Left lung (tissue), 10 donors: Measurements from ENCODE around the gene EHBP1. TPM values are rescaled to one million over a fixed set of nuclear protein-coding genes. Genes with fewer than 3 reads are reported as not detected.

Experiments used
- ATAC-seq: fragments of 200-7000 bp; cut with Tn5 transposase; one replicate; pipeline ENCODE4 v1.9.1; 2020; ENCODE audit warnings: moderate library complexity
- DNase-seq, 4 donors: peaks; one replicate each; pipeline ENCODE4 v3.0.0-alpha.2; 2013 to 2020
- H3K27ac ChIP-seq, 2 donors: fragments of 200-600 bp; sonication (generic) in 1 of 2; one replicate each; pipeline versions ENCODE4 v1.5.0 to v1.8.0; 2020 to 2021
- H3K27me3 ChIP-seq, 2 donors: fragments of 200-600 bp; sonication (generic) in 1 of 2; one replicate each; pipeline versions ENCODE4 v1.5.0 to v1.8.0; 2020 to 2021
- H3K36me3 ChIP-seq, 2 donors: fragments of 200-600 bp; sonication (generic) in 1 of 2; one replicate each; pipeline versions ENCODE4 v1.5.0 to v1.8.0; 2020 to 2021
- H3K4me1 ChIP-seq, 2 donors: fragments of 200-600 bp; one replicate each; pipeline ENCODE4 v1.8.0; 2021
- H3K4me3 ChIP-seq, 2 donors: fragments of 200-600 bp; sonication (generic) in 1 of 2; one replicate each; pipeline versions ENCODE4 v1.5.0 to v1.8.0; 2020 to 2021; ENCODE audit warnings: mild to moderate bottlenecking in 1 of 2
- H3K9me3 ChIP-seq, 2 donors: fragments of 200-600 bp; sonication (generic) in 1 of 2; one replicate each; pipeline versions ENCODE4 v1.5.0 to v1.8.0; 2020 to 2021
- CTCF ChIP-seq, 2 donors: fragments of 200-600 bp; sonication (generic) in 1 of 2; IDR thresholded peaks; one replicate each; pipeline versions ENCODE4 v1.5.0 to v1.8.0; 2021; ENCODE audit warnings: antibody characterized with exemption in 2 of 2
- intact Hi-C, 2 donors: fragments of 100-400 bp; cut with DNase I; formaldehyde crosslinking; loops; one replicate each; pipeline versions ENCODE4 v1.11.2 to v1.14.2; 2022
- polyA plus RNA-seq, 6 donors: library from polyadenylated mRNA; unstranded; fragments of 120-200 nt; gene quantifications; one replicate each; pipeline ENCODE4 v1.2.1, GENCODE V29; 2013; ENCODE audit not compliant: insufficient read length in 6 of 6
- total RNA-seq, 2 donors: library from RNA; stranded (reverse); fragmentation: NEBNext Ultra II Directional; extraction: Animal tissue kit (Norgen Biotek cat#: 25700); gene quantifications; one replicate each; pipeline ENCODE4 v1.2.1, GENCODE V29; 2021
- donor health status: DM: no; HTN: yes; CAD: no.
- donor health status: DM: no; HTN: no; CAD: no.

EHBP1 gene
- total and polyA plus RNA-seq, 8 donors = 35.4 to 48.9 (median 38.9) TPM

- H3K36me3 ChIP-seq = peaks cover 0 to 12% of the 10 kb centered on the region in 2 donors
- ATAC-seq = no peak
- intact Hi-C loops = no loop called here
- no peak overlapping the region for H3K4me3 ChIP-seq
- H3K27me3 ChIP-seq = peaks cover 0 to 13% of the 10 kb centered on the region in 2 donors
- H3K27ac ChIP-seq = no peak overlapping the region
- DNase-seq = no peak
- no peaks in the 10 kb centered on the region for H3K4me1 ChIP-seq
- no peaks in the 10 kb centered on the region for H3K9me3 ChIP-seq
- no peak for TF ChIP-seq CTCF (IDR thresholded peaks at IDR 0.05)
These were observed 335.1 kb downstream of the EHBP1 start for GRCh38 chr2:63040586-63040985.

- intact Hi-C loops = no loop called here
- no peak overlapping the region for H3K4me3 ChIP-seq
- H3K27ac ChIP-seq = no peak overlapping the region
- H3K4me1 ChIP-seq = no peaks in the 10 kb centered on the region
- H3K27me3 ChIP-seq = peaks cover 9 to 23% of the 10 kb centered on the region in 2 donors
- H3K9me3 ChIP-seq = no peaks in the 10 kb centered on the region
- DNase-seq = no peak
- TF ChIP-seq CTCF (IDR thresholded peaks at IDR 0.05) = no peak
- H3K36me3 ChIP-seq = peaks cover 0 to 19% of the 10 kb centered on the region in 2 donors
- no peak for ATAC-seq
These were observed 336.1 kb downstream of the EHBP1 start for GRCh38 chr2:63041592-63041991.

GRCh38 chr2:63044362-63045327, 339.1 kb downstream of the EHBP1 start:
- peak in 1 of 4 donors; percentile 74 for DNase-seq
- TF ChIP-seq CTCF (IDR thresholded peaks at IDR 0.05) = no peak

GRCh38 chr2:63046552-63046951, 341.0 kb downstream of the EHBP1 start:
- Histone ChIP-seq H3K27ac (no peak overlapping the region), H3K27me3 (peaks cover 58 to 72% of the 10 kb centered on the region in 2 donors), H3K9me3 (no peaks in the 10 kb centered on the region), H3K36me3 (peaks cover 0 to 19% of the 10 kb centered on the region in 2 donors), H3K4me3 (no peak overlapping the region), H3K4me1 (peaks cover 18 to 45% of the 10 kb centered on the region in 2 donors)
- DNase-seq (no peak), ATAC-seq (no peak)
- intact Hi-C loops = no loop called here
- no peak for TF ChIP-seq CTCF (IDR thresholded peaks at IDR 0.05)

More at GRCh38 chr2:63044362-63045327, 339.1 kb downstream of the EHBP1 start:
- H3K4me1 ChIP-seq = peaks cover 8 to 25% of the 10 kb centered on the region in 2 donors
- intact Hi-C loops = no loop called here
- ATAC-seq = no peak
- no peak overlapping the region for H3K4me3 ChIP-seq
- no peak overlapping the region for H3K27ac ChIP-seq
- peaks cover 0 to 19% of the 10 kb centered on the region in 2 donors for H3K36me3 ChIP-seq
- no peaks in the 10 kb centered on the region for H3K9me3 ChIP-seq
- peaks cover 40 to 53% of the 10 kb centered on the region in 2 donors for H3K27me3 ChIP-seq

- peaks cover 18 to 48% of the 10 kb centered on the region in 2 donors for H3K4me1 ChIP-seq
- TF ChIP-seq CTCF (IDR thresholded peaks at IDR 0.05) = no peak
- intact Hi-C loops = no loop called here
- no peak overlapping the region for H3K27ac ChIP-seq
- H3K4me3 ChIP-seq = no peak overlapping the region
- ATAC-seq (no peak), DNase-seq (no peak)
- H3K27me3 ChIP-seq = peaks cover 62 to 76% of the 10 kb centered on the region in 2 donors
- no peaks in the 10 kb centered on the region for H3K9me3 ChIP-seq
- H3K36me3 ChIP-seq = peaks cover 0 to 19% of the 10 kb centered on the region in 2 donors
These were observed 341.4 kb downstream of the EHBP1 start for GRCh38 chr2:63046961-63047320.
